ENCODE data around the gene RNF157.

The RNF157 gene

DNA sequence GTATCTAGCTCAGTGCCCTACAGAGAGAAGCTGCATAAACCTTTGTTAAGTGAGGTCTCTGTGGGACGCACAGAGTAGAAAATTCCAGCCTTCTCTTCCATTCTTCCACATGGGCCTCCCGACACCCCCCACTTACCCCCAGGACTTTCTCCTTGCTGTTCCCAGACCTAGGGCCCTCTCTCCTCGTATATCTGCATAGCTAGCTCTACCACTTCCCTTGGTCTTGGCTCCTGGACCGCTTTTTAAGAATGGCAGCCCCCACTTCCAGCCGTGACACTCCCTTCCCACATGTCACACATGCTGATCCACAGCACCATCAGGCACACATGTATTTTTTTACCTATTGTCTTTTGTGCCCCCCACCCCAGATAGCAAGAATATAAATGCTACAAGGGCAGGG, 82.5 kb downstream of the RNF157 start:
- no peak for DNase-seq (ENCODE audit: low spot score)

DNA sequence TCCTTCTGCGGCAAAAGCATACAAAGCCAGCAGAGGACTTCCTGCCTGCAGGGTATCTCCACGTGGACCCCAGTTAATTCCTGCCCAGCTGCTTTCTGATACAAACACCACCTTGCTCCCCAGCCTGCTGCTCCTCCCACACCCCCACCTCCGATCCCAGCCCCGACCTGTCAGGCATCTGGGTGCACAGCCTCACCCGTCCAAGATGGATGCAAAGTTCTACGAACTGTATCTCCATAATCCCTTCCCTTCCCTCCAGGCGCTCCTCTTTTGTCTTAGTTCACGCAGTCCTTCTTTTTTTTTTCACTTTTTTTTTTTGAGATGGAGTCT, 83.7 kb downstream of the RNF157 start:
- no peak for DNase-seq (ENCODE audit: low spot score)

DNA sequence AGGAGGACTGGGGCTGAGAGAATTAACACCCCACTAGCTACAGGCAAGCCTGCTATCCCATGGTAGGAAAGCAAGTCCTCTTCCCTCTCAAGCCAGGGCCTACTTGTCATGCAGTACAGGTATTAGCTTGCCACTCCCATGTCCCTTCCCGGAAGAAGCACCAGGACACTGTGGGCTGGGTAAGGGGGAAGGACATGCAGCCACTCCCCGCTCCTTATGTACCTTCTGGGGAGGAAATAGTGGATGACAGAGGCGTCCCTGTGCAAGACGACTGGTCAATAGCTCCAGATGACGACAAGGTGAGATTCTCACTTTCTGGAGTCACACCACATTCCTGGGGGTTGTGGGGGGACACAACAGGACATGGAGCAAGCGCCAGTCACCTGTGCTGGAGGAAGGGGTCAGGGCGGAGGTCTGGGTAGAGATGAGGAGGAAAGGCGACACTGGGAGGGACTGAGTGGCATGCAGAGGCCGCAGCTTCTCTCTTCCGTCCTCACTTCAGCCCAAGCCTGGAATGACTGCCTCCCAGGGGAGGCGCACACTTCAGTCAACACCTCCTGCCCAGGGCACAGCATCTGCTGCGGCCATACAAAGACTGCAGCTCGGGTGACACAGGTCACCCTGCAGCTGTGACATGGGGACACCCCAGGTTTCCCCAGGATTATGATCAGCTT, 84.2 kb downstream of the RNF157 start:
- no peak for DNase-seq (ENCODE audit: low spot score)

DNA sequence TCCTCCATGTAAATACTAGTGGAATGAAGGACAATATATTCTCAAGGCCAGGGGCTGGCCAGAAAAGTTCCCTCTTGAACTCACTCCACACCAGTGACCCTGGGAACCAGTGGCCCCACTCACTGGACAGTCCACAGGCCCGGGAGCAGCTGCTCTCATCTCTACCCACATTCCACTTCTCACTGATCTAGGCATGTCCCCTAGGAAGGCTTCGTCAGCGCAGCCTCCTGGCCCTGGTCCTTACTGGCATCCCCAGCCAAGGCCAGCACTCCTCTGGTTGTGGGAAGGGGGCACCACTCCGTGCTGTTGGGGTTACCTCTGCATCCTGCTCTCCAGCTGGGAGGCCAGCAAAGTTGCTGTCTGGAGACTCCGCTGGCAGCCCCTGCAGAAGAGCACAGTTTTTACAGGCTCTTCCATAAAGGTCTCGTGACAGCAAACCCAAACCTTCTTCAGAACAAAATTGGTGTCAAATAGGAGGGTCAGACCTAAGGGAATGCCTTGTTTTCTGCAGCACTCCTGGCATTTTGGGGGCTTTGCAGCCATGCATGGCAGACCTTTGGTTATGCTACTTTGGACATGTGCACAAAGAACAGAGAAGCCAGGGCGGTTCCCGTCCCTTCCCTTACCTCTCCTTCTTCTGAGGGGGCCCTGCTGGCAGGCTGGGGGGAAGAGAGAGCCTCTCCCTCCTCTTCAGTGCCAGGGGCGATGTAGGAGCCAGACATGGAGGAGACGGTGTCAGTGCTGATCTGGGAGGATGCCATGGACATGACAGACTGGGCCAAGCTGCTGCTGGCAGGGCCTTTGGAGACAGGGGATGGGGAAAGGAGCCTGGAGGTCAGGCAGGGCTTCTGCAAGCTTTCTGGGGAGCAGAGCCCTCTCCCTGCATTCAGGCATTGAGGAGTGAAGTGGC, 85.1 kb downstream of the RNF157 start:
- DNase-seq (ENCODE audit: low spot score): no peak

DNA sequence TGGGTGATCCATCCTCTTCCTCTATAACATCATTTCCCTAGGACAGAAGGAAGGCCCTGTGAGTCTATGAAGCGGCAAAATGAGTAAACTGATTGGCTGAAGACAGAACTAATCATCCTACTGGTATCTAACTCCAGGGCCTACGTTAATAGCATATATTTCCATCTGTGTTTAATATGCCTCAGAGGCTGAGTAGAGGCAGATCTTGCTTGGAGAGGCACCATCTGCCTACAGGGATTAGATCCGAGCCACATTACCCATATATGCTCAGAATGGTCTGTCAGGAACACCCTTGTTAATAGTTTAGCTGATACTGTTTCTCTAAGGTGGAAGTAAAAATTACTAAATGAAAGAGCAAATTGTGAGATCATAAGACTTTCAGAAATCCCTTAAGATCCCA, 86.0 kb downstream of the RNF157 start:
- DNase-seq (ENCODE audit: low spot score): no peak

DNA sequence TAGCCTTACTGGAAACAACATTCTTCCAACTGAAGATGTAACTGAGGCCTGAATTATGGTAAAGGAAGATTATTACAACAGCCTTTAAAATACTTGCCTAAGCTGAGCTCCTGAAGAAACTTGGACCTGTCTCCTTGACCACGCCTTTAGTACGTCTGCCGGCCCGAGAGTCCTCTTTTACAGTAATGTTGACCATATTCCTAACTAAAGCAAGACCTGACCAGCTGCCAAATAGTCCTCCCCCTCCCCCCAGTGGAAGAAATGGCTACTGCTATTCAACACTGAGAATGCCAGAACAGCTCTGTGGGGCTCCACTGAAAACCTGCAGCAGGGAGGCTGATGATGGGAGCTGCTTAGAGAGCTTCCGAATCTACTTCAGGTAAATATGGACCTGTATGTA, 86.7 kb downstream of the RNF157 start:
- DNase-seq (ENCODE audit: low spot score): peak; percentile 43

DNA sequence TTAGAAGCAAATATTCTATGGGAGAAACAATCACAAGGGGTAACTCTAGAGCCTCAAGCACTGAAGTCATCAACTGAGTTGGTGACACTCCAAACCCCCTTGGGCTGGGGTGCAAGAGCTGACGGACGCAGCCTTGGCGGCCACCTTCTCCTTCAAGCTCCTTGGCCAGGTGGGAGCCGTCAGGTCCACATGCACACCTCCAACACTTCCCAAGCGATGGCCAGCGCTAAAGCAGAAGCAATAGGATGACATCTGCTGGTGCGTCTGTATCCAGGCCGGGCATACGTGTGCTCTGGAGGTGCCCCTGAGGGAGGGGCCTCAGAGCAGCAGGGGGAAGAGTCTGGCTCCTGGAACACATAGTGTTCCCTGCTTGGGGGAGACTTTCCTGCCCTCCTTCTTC, 87.1 kb downstream of the RNF157 start:
- no peak for DNase-seq (ENCODE audit: low spot score)

DNA sequence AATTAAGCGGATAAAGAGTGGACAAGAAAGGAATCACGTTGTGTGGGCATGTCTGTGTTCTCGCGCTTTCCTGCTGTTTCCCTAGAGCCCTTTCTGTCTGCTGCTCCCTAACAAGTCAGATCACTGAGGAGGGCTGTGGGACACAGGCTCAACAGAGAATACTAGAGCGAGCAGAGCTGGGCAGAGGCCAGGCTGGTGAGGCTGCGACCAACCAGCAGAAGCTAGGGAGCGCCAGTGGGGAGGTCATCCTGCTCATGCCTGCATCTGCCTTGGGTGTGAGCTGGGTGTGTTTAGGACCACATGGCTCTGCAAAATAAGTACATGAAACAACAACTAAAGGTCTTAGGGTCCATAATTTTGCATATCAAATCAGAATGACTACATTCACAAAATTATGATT, 87.7 kb downstream of the RNF157 start:
- no peak for DNase-seq (ENCODE audit: low spot score)

DNA sequence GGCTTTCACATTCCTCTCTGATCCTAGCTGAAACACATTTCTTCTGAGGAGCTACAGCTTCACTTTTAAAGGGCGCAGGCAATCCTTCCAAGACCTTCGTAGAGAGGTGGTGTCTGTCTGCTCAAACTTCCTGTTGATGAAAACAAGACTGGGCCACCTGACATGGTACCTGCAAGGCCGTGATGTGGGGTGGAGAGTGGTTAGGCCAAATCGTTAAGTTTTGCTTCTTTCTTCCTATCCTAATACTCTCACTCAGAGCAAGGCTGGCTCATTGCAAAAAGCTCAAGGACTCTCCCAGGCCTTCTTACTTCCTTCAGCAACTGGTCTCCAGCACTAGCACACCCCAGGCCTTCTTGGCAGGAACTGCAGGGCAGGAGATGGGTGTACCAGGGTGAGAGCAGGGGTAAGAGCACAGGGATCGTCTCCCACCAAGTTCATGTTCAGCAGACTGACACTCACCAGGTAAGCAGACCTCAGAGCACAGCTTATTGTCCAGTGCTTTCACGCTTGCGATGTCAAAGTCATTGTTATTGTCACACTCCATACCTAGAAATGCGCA, 88.3 kb downstream of the RNF157 start:
- no peak for DNase-seq (ENCODE audit: low spot score)

DNA sequence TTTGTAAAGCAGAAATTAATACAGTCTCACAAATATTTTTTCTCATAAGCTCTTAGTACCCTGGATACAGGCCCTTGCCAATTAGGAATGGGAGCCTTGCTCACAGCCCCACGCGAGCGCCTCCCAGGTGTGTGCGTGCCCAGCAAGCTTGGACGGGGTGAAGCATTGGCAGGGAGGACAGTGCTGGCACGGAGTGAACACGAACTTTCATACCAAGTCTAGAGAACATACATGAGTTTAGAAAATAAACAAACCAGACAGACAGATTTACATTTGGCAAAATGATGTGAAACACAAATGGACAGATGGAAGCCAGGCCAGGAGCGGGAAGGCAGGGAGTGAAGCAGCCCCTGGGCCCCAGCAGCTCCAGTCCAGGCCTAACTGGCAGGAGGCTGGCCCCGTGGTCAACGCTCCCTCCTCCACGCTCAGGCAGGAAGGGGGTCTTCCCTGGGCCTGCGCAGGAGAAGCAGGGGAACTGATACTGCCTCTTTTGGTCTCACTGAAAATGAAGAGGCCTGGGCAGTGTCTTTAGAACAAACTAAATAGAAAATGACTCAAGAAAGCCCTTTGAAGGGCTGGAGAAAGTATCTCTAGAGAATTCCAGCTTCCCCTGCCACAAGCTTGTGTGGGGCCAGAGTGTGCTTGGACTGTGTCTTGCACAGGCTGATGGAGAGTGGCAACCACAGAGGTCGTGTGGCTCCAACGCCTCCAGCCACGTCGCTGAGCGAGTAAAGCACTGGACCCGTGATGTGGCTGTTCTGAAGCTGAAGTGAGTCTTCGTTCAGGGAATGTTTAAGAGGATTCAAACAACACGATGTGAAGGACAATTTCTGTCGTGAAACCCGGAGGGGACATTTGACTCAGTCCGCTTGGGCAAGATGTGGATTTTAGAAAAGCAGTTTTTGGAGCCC, 89.3 kb downstream of the RNF157 start:
- DNase-seq (ENCODE audit: low spot score): no peak

DNA sequence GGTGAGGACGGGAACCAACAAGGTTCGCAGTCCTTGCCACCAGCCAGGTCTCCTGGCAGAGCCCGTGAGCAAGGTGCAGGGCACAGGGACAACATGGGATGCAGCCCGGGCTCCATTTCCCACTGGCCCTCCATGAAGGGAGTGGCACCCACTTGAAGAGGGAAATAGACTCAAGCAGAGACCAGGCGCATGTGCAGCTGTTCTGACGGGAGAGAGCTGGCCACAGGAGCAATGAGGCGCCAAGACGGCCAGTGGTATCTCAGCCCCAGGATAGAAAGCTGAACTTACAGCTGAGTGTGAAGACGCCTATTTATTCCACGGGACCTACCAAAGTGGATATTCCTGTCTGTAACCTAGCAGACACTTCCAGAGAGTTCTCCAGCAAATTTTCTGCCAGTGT, 91.1 kb downstream of the RNF157 start:
- no peak for DNase-seq (ENCODE audit: low spot score)

DNA sequence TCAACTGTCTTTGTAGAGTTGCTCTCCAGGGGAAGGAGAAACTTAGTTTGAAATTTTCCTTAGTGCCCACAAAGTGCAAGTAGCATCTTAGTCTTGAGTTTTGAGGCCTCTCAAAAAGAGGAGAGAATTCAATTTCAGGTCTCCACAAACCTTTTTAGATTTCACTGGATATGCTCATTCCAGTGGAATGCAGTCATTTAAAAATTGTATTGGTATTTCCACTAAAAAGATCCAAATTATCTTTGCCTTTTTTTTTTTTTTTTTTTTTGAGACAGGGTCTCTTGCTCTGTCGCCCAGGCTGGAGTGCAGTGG, 92.3 kb downstream of the RNF157 start:
- no peak for DNase-seq (ENCODE audit: low spot score)

DNA sequence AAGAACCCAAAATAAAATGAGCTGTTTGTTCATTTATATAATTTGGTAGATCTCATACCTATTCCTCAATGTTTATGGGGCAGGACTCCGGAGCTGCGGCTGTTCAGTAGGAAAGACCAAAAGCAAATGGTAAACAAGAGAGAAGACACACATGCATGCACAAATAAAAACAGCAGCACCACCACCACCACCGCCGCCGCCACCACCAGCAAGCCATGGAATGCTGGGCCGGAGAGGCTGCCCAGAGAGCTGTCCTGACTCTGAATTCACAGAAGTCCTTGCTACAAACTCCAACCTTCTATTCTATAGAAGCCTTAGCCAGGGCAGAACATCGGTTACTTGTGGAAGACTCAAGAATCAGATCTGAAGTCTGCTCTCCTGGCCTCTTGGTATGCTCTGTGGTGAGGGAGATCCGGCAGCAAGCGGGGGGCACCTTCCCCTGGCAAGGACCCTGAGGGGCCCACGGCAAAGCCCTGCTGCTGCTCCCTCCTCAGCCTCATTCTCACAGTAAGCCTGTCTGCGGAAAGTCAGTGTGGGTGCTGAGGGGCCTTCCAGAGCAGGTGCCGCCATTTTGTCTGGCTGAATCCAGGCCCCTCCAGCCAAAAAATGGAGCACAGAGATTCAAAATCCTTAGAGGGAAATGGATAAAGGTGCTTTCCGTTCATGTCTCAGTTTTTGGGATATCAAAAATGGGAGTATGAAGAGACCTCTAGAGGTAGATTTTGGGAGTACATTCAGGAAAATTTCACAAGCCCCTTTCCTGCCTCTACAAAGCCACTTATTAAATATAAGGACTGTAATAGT, 92.9 kb downstream of the RNF157 start:
- DNase-seq (ENCODE audit: low spot score): peak; percentile 48

DNA sequence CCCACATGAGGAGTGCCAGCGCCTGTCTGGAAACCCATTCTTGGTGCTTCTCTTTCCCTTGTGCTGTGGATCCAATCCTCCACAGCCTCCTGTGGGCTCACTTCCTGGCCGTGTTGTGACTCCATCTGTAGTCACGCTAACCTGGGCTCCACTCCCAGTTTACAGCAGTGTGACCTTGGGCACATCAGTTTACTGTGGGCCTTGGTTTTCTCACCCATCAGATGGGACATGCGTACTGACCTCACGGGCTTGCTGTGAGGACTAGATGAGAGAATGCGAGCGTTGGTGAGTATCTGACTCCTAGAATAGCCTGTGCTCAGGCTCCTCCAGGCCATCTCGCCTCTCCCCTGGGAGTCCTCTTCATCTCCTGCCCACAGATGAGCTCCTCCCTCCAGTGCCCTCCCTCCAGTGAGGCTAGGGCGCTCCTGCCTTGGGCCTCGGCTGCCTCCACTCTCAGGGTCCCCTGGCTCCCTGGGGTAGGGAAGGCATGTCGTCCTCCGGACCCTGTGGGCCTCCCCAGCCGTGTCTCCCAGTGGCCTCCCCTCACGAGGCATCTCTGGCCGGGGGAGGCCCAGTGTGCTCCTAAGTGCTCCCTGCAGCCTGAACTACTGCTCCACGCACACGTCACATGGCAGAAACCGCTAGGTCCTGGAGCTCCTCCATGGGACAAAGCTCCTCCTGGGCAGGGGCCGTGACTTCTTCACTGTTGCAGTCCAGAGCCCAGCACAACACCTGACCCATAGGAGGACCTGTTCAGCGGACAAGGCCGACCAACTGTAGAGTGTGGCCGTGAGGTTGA, 94.0 kb downstream of the RNF157 start:
- DNase-seq (ENCODE audit: low spot score): no peak

DNA sequence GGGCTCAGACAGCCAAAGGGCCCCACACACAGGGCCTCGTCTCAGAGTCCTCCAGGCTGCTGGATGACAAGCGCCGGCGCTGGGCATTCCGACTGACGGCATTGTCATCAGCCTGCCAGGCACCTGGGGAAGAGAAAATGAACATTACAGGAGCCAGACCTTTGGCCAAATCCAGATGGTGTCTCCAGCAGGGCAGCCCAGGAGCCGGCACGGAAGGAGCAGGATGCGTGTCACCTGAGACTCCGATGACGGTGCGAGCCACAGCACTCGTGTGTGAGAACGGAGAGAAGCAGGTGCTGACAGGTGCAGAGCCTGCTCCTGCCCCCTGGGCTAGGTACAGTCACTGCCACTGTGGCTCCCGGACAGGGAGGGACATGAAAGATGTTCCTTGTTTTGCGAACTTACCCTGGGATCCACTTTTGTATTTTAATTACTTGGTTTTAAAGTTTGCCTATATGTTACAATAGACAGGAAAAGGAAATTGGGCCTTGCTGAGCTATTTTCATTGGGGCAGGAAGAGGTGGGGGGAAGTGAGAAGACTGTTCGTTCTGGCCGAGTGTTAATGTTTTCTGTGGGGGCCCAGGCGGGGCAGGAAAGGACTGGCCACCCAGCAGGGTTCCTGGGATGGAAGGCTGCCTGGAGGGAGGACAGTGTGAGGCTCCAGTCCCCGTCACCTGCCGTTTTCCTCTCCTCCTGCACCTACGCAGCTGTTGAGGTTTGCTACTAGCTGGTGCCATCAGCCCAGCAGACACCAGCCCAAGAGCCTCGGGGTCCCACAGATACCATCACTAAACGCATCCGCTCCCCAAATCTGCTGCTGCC, 94.9 kb downstream of the RNF157 start:
- DNase-seq (ENCODE audit: low spot score): no peak

DNA sequence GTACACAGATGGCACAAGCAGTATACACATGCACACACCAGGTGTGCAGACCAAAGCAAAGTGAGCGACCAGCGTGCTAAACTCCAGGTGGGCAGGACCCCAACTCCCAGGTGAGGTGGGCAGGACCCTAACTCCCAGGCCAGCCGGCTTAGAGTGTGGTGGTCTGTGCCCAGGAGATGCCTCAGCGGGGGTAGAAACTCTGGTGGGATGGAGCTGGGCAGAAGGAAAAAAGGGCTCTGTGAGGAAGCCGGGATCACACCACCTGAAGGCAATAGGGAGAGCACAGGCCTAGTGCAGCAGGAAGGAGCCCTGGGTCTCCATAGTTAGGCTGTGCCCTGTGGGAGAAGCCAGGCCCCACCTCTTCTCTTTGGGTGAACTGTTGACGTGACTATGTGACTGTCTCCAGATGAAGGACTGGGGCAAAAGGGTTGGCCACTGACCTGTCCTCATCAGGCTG, 97.7 kb downstream of the RNF157 start:
- DNase-seq (ENCODE audit: low spot score): no peak

DNA sequence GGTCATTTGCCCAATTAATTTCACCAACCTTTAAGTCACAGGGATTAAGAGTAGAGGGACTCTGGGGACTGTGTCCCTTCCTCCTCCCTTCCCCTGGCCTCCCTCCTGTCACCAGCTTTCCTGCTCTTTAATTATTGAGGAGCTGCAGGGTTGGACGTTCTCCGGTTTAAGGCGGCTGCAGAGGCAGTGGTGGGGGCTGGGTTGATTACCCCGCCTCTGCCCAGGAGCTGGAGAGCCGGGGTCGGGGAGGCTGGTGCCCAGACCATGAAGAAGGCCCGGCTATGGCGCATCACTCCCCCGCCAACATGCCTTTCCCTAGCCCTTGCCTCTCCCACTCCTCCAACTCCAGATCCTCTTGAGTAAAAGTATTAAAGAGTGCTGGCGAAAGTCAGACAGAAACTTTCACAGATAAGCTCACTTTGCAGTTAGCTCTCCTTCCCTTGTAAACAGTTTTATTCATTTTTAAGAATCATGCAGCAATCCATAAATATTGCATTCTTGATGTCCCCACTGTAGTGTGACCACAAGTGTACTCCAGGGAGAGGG, 98.2 kb downstream of the RNF157 start:
- DNase-seq (ENCODE audit: low spot score): no peak

DNA sequence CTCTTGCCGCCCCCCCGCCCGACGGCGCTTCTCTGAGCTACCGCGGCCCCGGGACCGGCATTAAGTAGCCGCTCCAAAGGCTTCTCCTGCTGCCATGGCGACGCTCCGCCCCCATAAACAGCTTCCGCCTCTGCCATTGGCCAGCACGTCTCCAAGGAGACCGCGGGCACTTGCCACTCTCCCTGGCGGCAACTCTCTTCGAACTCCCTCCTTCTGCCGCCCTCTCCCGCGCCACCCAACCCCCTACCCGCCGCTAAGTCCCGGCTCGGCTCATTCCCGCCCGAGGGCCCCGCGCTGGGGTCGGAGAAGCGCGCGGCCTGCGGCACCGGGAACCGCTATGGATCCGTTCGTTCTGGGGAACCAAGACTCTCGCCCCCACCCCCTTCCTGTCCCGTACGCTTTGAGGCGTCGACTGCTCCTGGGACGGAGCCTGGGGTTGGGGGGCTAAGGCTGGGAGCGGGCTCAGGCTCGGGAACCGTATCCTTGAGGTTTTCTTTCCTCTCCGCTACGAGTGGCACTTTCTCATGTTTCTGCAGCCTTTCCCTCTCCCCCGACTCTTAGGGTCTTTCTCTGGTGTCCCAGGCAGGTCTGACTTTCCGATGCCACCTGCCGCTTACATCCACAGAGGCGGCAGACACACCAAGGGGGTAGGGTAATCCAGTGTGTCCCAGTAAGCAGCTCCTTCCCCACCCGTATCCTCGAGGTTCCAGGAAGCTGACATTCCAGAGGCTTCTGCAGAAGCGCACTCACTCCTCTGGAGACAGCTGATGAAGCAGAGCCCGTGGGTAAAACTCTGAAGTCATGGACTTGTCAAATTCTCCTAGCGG, 98.9 kb downstream of the RNF157 start, which contains the start of gene FOXJ1:
Gene FOXJ1, minus strand, starts transcription at position 34 of the 827 bp plus-strand sequence. CDS start 850 bp downstream, outside the sequence.
- peak; percentile 98 for DNase-seq (ENCODE audit: low spot score)
